GM18505 (cell line): ENCODE results near the gene MSANTD2.
A peak's percentile ranks its signal among the peaks of the same experiment; 100 is the strongest.

Experiments used
- ATAC-seq: cut with Tn5 transposase; IDR thresholded peaks from one replicate; pipeline ENCODE4 v1.9.1; 2021; ENCODE audit not compliant: unreplicated experiment
- POLR2A ChIP-seq: IDR thresholded peaks from 4 replicates; pipeline ENCODE4 v1.6.1; 2011; ENCODE audit warnings: borderline replicate concordance; ENCODE audit not compliant: insufficient read depth, insufficient read length; ENCODE audit errors: extremely low read depth

MSANTD2 gene

GRCh38 chr11:124737638-124738305 is 62.4 kb downstream of the MSANTD2 start:
- no peak for TF ChIP-seq POLR2A
- ATAC-seq: no peak

- no peak for ATAC-seq
Observed at GRCh38 chr11:124736736-124737135, 63.5 kb downstream of the MSANTD2 start.

GRCh38 chr11:124732230-124732629 is 68.0 kb downstream of the MSANTD2 start:
- TF ChIP-seq POLR2A: no peak
- no peak for ATAC-seq

More at GRCh38 chr11:124736736-124737135, 63.5 kb downstream of the MSANTD2 start:
- TF ChIP-seq POLR2A: no peak

- TF ChIP-seq POLR2A: no peak
- no peak for ATAC-seq
Observed at GRCh38 chr11:124729571-124729970, 70.6 kb downstream of the MSANTD2 start.

GRCh38 chr11:124728134-124728533 is 72.1 kb downstream of the MSANTD2 start:
- ATAC-seq: no peak

GRCh38 chr11:124727474-124727873 is 72.7 kb downstream of the MSANTD2 start:
- ATAC-seq: no peak
- no peak for TF ChIP-seq POLR2A

More at GRCh38 chr11:124728134-124728533, 72.1 kb downstream of the MSANTD2 start:
- no peak for TF ChIP-seq POLR2A

- peak; percentile 18 for ATAC-seq
- no peak for TF ChIP-seq POLR2A
Observed at GRCh38 chr11:124725719-124726105, 74.5 kb downstream of the MSANTD2 start.

- peak; percentile 85 for ATAC-seq
- no peak for TF ChIP-seq POLR2A
Observed at GRCh38 chr11:124724979-124725718, 75.1 kb downstream of the MSANTD2 start.

- TF ChIP-seq POLR2A: no peak
- no peak for ATAC-seq
Observed at GRCh38 chr11:124722176-124722575, 78.0 kb downstream of the MSANTD2 start.

GRCh38 chr11:124719534-124719933 is 80.7 kb downstream of the MSANTD2 start:
- no peak for TF ChIP-seq POLR2A
- no peak for ATAC-seq

GRCh38 chr11:124718801-124719200 is 81.4 kb downstream of the MSANTD2 start:
- no peak for ATAC-seq
- TF ChIP-seq POLR2A: no peak

- TF ChIP-seq POLR2A: no peak
- ATAC-seq: no peak
Observed at GRCh38 chr11:124717786-124718651, 82.2 kb downstream of the MSANTD2 start.

GRCh38 chr11:124717421-124717785 is 82.8 kb downstream of the MSANTD2 start:
- TF ChIP-seq POLR2A: no peak
- ATAC-seq: no peak
